ENCODE measurements around the gene MRPS27.
A peak's percentile ranks its signal among the peaks of the same experiment; 100 is the strongest.

The MRPS27 gene

GRCh38 chr5:72188166-72188565 is 131.9 kb downstream of the MRPS27 start:
- Mint-ChIP-seq H3K4me3 (no peak overlapping the region), H3K27ac (no peak overlapping the region), H3K9me3 (no peaks in the 10 kb centered on the region), H3K4me1 (peaks cover 27% of the 10 kb centered on the region), H3K36me3 (ENCODE audit: low read depth) (peaks cover 70% of the 10 kb centered on the region), H3K27me3 (ENCODE audit: low read depth) (no peaks in the 10 kb centered on the region)
- no peak for TF ChIP-seq CTCF (IDR thresholded peaks at IDR 0.05; ENCODE audit: unreplicated experiment in 3 of 3)

- H3K9me3 Mint-ChIP-seq = no peaks in the 10 kb centered on the region
- no peaks in the 10 kb centered on the region for H3K27me3 Mint-ChIP-seq (ENCODE audit: low read depth)
- TF ChIP-seq CTCF (IDR thresholded peaks at IDR 0.05; ENCODE audit: unreplicated experiment in 3 of 3) = no peak
- H3K27ac Mint-ChIP-seq = no peak overlapping the region
- H3K4me3 Mint-ChIP-seq = no peak overlapping the region
- H3K4me1 Mint-ChIP-seq = peaks cover 30% of the 10 kb centered on the region
- peaks cover 68% of the 10 kb centered on the region for H3K36me3 Mint-ChIP-seq (ENCODE audit: low read depth)
Observed at GRCh38 chr5:72187388-72188075, 132.5 kb downstream of the MRPS27 start.

GRCh38 chr5:72185496-72186329 is 134.3 kb downstream of the MRPS27 start:
- H3K36me3 Mint-ChIP-seq (ENCODE audit: low read depth) = peaks cover 58% of the 10 kb centered on the region
- H3K4me1 Mint-ChIP-seq = peaks cover 26% of the 10 kb centered on the region
- no peaks in the 10 kb centered on the region for H3K9me3 Mint-ChIP-seq
- H3K4me3 Mint-ChIP-seq = no peak overlapping the region
- H3K27ac Mint-ChIP-seq = peak overlapping the region in 2 of 3 experiments; percentile 47 to 90
- TF ChIP-seq CTCF (IDR thresholded peaks at IDR 0.05; ENCODE audit: unreplicated experiment in 3 of 3) = no peak
- no peaks in the 10 kb centered on the region for H3K27me3 Mint-ChIP-seq (ENCODE audit: low read depth)

GRCh38 chr5:72184408-72184807 is 135.6 kb downstream of the MRPS27 start:
- Mint-ChIP-seq H3K4me1 (peaks cover 26% of the 10 kb centered on the region), H3K27me3 (ENCODE audit: low read depth) (no peaks in the 10 kb centered on the region), H3K27ac (peak overlapping the region in 1 of 3 experiments; percentile 90), H3K36me3 (ENCODE audit: low read depth) (peaks cover 49% of the 10 kb centered on the region), H3K4me3 (no peak overlapping the region), H3K9me3 (no peaks in the 10 kb centered on the region)
- TF ChIP-seq CTCF (IDR thresholded peaks at IDR 0.05; ENCODE audit: unreplicated experiment in 3 of 3) = no peak

- Mint-ChIP-seq H3K27me3 (ENCODE audit: low read depth) (no peaks in the 10 kb centered on the region), H3K9me3 (no peaks in the 10 kb centered on the region), H3K4me1 (peaks cover 34% of the 10 kb centered on the region), H3K27ac (peak overlapping the region in 1 of 3 experiments; percentile 17), H3K36me3 (ENCODE audit: low read depth) (peaks cover 39% of the 10 kb centered on the region), H3K4me3 (no peak overlapping the region)
- no peak for TF ChIP-seq CTCF (IDR thresholded peaks at IDR 0.05; ENCODE audit: unreplicated experiment in 3 of 3)
Observed at GRCh38 chr5:72183101-72183520, 136.9 kb downstream of the MRPS27 start.
